Measurements from ENCODE around the gene TAF6. TPM values are rescaled to one million over a fixed set of nuclear protein-coding genes. Genes with fewer than 3 reads are reported as not detected.
A peak's percentile ranks its signal among the peaks of the same experiment; 100 is the strongest.

Gene TAF6
- total RNA-seq, 4 donors from 2014 or later = 18.0 to 581 (median 43.9) TPM

DNA sequence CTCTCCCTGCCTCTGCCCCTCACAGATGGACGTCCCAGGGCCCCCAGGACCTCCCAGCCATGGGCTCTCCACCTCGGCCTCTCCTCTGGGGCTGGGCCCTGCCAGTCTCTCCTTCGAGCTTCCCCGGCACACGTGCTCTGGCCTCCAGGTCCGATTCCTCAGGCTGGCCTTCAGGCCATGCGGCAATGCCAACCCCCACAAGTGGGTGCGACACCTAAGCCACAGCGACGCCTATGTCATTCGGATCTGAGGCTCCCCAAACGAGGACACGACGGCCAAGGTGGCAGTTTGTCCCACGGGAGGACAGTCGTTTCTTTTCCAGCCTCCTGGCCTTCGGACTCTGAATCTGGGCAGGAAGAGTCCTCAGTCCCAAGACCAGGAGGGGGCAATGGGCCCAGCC is 12.5 kb downstream of the TAF6 start:
- Histone ChIP-seq H3K36me3 (peaks cover 0 to 29% (median 8%) of the 10 kb centered on the region in 4 donors), H3K4me3 (no peak overlapping the region), H3K4me1 (peaks cover 4 to 7% (median 6%) of the 10 kb centered on the region in 4 donors), H3K9me3 (no peaks in the 10 kb centered on the region), H3K27me3 (no peaks in the 10 kb centered on the region), H3K27ac (no peak overlapping the region)
- in situ Hi-C loops (cut with MboI; ENCODE audit: low pct_ligation_motif_present in 1 of 4, low pct_unique_long_range_greater_than_20kb in 1 of 4, low sequenced_read_pairs in 3 of 4) = no loop called here
- TF ChIP-seq EP300 (IDR thresholded peaks at IDR 0.05; ENCODE audit: low read depth) = no peak
- TF ChIP-seq POLR2AphosphoS5 (IDR thresholded peaks at IDR 0.05) = no peak
- TF ChIP-seq POLR2A (IDR thresholded peaks at IDR 0.05) = no peak
- no peak for TF ChIP-seq CTCF (IDR thresholded peaks at IDR 0.05)
- WGBS, 2 donors (ENCODE audit: low coverage in 1 of 2) = 82% methylated on average over 5 to 17 of the region's 17 CpGs
- intact Hi-C loops (cut with DNase I; ENCODE audit: low total_unique reads) = no loop called here
- no peak for DNase-seq

GRCh38 chr7:100105534-100105933 is 13.6 kb downstream of the TAF6 start:
- DNase-seq = no peak
- no peaks in the 10 kb centered on the region for H3K27me3 ChIP-seq
- peaks cover 4 to 11% (median 6%) of the 10 kb centered on the region in 4 donors for H3K4me1 ChIP-seq
- intact Hi-C loops (cut with DNase I; ENCODE audit: low total_unique reads) (no loop called here), in situ Hi-C loops (cut with MboI; ENCODE audit: low pct_ligation_motif_present in 1 of 4, low pct_unique_long_range_greater_than_20kb in 1 of 4, low sequenced_read_pairs in 3 of 4) (no loop called here)
- no peak for TF ChIP-seq EP300 (IDR thresholded peaks at IDR 0.05; ENCODE audit: low read depth)
- H3K9me3 ChIP-seq = no peaks in the 10 kb centered on the region
- peaks cover 0 to 29% (median 8%) of the 10 kb centered on the region in 4 donors for H3K36me3 ChIP-seq
- H3K4me3 ChIP-seq = no peak overlapping the region
- H3K27ac ChIP-seq = no peak overlapping the region
- WGBS, 2 donors (ENCODE audit: low coverage in 1 of 2) = 94% methylated on average over 4 of the region's 4 CpGs; no CpG with 5 or more reads in 1 of the 2 donors

DNA sequence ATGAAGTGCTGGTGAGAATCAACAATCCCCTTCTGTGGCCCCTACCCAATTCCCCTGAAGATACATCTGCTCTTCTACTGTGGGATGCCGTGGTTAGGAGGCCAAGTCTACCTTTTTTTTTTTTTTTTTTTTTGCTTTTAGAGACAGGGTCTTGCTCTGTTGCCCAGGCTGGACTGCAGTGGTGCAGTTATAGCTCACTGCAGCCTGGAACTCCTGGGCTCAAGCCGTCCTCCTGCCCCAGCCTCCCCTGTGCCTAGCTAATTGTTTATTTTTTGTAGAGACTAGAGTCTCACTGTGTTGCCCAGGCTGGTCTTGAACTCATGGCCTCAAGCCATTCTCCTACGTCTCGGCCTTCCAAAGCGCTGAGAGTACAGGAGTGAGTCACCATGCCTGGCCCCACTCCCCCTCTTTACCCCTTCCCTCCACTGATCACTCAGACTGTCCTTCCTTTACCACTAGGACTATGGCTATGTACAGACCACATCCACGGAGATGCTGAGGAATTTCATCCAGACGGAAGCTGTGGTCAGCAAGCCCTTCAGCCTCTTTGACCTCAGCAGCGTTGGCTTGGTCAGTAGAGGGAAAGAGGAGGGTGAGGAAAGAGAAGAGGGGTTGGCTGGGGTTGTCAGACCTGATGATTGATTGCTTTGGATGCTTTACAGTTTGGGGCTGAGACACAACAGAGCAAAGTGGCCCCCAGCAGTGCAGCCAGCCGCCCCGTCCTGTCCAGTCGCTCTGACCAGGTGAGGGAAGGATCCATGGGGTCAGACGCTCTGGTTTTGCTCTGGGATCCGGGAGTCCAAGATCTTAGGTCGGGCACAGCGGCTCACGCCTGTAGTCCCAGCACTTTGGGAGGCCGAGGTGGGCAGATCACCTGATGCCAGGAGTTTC is 16.0 kb downstream of the TAF6 start:
- Histone ChIP-seq H3K4me1 (peaks cover 9 to 25% (median 17%) of the 10 kb centered on the region in 4 donors), H3K4me3 (no peak overlapping the region), H3K27me3 (no peaks in the 10 kb centered on the region), H3K36me3 (peaks cover 0 to 38% (median 13%) of the 10 kb centered on the region in 4 donors), H3K9me3 (no peaks in the 10 kb centered on the region), H3K27ac (peak overlapping the region in 2 of 4 donors; percentile 98 to 100)
- WGBS, 2 donors (ENCODE audit: low coverage in 1 of 2) = 52 to 84% methylated on average over 6 to 17 of the region's 17 CpGs
- TF ChIP-seq CTCF (IDR thresholded peaks at IDR 0.05) (no peak), POLR2A (IDR thresholded peaks at IDR 0.05) (no peak), POLR2AphosphoS5 (IDR thresholded peaks at IDR 0.05) (no peak), EP300 (IDR thresholded peaks at IDR 0.05; ENCODE audit: low read depth) (no peak)
- in situ Hi-C loops (cut with MboI; ENCODE audit: low pct_ligation_motif_present in 1 of 4, low pct_unique_long_range_greater_than_20kb in 1 of 4, low sequenced_read_pairs in 3 of 4) = no loop called here
- intact Hi-C loops (cut with DNase I; ENCODE audit: low total_unique reads) = no loop called here
- DNase-seq = no peak

GRCh38 chr7:100101016-100101862 is 17.9 kb downstream of the TAF6 start, which contains the start of the genes AP4M1 and MCM7:
TSS of gene AP4M1 (plus strand) at chr7:100101643. CDS start at chr7:100101715, 72 bp downstream.
TSS of gene MCM7 (minus strand) at chr7:100101397. CDS start at chr7:100101294, 103 bp downstream.
- peaks cover 0 to 45% (median 19%) of the 10 kb centered on the region in 4 donors for H3K36me3 ChIP-seq
- peak within 1 kb of the TSS; percentile 92 to 100 (median 97) for H3K27ac ChIP-seq
- in situ Hi-C loops (cut with MboI; ENCODE audit: low pct_ligation_motif_present in 1 of 4, low pct_unique_long_range_greater_than_20kb in 1 of 4, low sequenced_read_pairs in 3 of 4) = no loop called here
- peak; percentile 99 for DNase-seq
- no peaks in the 10 kb centered on the region for H3K27me3 ChIP-seq
- WGBS, 2 donors (ENCODE audit: low coverage in 1 of 2) = 0% methylated on average over 71 of the region's 80 CpGs; no CpG with 5 or more reads in 1 of the 2 donors
- peaks cover 9 to 25% (median 17%) of the 10 kb centered on the region in 4 donors for H3K4me1 ChIP-seq
- intact Hi-C loops (cut with DNase I; ENCODE audit: low total_unique reads) = no loop called here
- H3K4me3 ChIP-seq = peak within 1 kb of the TSS; percentile 72 to 91 (median 81)
- H3K9me3 ChIP-seq = no peaks in the 10 kb centered on the region
- TF ChIP-seq POLR2A (IDR thresholded peaks at IDR 0.05) (no peak), POLR2AphosphoS5 (IDR thresholded peaks at IDR 0.05) (peak in 2 of 3 donors; percentile 39 to 57), EP300 (IDR thresholded peaks at IDR 0.05; ENCODE audit: low read depth) (no peak), CTCF (IDR thresholded peaks at IDR 0.05) (no peak)

Measured in transverse colon (tissue), 4 donors.